Choroid plexus epithelial cell (primary cell): ENCODE data around the gene OLFM2.
A peak's percentile ranks its signal among the peaks of the same experiment; 100 is the strongest.

Experiments used
- DNase-seq: peaks from one replicate; pipeline ENCODE4 v3.0.0-alpha.2; 2010; ENCODE audit warnings: low read depth
- H3K4me3 ChIP-seq: 2 replicates; pipeline ENCODE4 v1.5.1; 2011; ENCODE audit warnings: low read depth, mild to moderate bottlenecking, control low read depth, low read length, moderate library complexity
- CTCF ChIP-seq: conservative IDR thresholded peaks from 2 replicates; pipeline ENCODE4 v1.5.1; 2011; ENCODE audit warnings: low read depth, mild to moderate bottlenecking, control low read depth, inconsistent platforms, low read length, moderate library complexity

OLFM2 gene

DNA sequence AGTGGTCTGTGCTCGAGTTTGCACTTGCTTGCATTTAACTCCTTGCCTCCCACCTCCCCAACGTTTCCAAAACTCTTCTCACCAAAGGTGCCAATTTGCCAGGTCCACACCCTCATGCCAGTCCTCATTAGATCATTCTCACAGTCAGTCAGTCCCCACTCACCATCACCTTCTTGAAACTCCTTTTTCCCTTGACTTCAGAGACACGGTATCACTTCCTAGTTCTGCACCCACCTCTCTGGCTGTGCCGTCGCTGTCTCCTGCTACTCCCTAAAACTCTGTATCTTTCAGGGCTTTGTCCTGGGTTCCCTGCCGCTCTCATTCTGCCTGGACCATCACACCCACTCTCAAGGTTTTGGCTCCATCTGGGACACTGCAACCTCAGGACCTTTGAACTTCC is 19.6 kb downstream of the OLFM2 start:
- no peak for DNase-seq
- H3K4me3 ChIP-seq, result no peak overlapping the region
- no peak for TF ChIP-seq CTCF

- peak; percentile 79 for DNase-seq
- peak; percentile 40 for TF ChIP-seq CTCF
- peak overlapping the region; percentile 43 for H3K4me3 ChIP-seq
These were observed 21.8 kb downstream of the OLFM2 start for GRCh38 chr19:9914315-9915207.

GRCh38 chr19:9914001-9914314 is 22.4 kb downstream of the OLFM2 start:
- no peak for DNase-seq
- peak overlapping the region; percentile 43 for H3K4me3 ChIP-seq
- TF ChIP-seq CTCF, result no peak

DNA sequence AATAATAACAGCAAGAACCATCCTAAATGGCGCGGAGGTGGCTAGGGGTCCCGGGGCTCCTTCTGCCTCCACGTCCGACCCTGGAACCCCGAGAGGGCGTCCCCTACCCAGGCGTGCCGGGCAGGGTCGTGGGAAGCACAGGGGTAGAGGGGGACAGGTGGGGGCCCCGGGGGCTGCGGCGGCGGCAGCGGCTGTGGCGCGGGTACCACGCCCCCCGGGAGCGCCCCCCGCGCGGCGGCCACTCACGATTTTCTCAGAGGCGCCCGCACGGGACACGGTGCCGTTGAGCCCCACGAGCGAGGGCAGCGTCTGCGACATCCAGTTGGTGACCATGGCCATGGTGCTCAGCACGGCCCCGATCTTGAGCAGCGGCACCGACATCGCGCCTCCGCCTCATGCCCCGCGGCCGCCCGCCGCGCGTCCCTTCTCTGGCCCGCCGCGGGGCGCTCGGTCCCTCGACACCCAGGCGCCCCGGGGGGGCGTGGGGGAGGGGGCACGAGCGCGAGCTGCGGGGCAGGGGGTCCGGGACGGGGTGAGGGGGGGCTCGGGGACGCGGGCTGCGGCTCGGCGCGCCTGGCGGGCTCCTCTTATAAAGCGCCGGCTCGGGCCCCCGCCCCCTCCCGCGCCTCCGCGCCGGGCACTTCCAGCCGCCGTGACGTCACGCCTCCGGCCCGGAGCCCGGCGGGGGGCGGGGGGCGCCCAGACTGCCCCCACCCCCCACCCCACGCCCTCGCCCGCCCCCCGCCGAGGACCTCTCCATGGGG is 22.9 kb downstream of the OLFM2 start:
- TF ChIP-seq CTCF, result no peak
- no peak for DNase-seq
- H3K4me3 ChIP-seq, result no peak overlapping the region

- H3K4me3 ChIP-seq, result no peak overlapping the region
- TF ChIP-seq CTCF, result no peak
- DNase-seq, result no peak
These were observed 23.6 kb downstream of the OLFM2 start for GRCh38 chr19:9912551-9913236.

DNA sequence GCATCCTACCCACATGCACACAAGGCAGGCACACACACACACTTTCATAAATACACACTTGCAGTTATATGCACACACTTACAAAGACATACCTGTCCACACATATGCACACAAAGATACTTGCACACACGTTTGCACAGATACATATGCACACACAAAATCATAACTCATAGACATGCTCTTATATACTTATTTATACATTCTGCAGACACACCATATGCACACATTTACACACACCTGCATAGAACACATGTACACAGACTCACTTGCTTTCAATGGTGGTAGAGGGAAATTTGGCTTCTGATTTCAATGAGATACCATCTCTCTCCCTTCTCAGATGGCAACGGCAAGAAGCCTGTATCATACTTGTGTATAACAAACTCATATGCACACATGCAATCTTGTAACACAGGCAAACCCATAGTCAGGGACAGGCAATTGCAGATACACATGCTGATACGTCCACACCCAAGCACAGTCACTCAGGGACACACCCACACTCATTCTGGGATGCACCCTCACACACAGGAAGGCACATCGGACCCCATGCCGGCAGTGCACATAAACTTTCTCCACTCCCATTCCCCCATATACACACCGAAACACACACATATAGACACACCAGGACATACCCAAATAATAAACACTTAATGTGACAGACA is 24.7 kb downstream of the OLFM2 start:
- TF ChIP-seq CTCF, result no peak
- DNase-seq, result no peak
- no peak overlapping the region for H3K4me3 ChIP-seq
